Choroid plexus epithelial cell (primary cell): ENCODE measurements around the gene MTG1.

Source experiments
- DNase-seq: peaks from one replicate; pipeline ENCODE4 v3.0.0-alpha.2; 2010; ENCODE audit warnings: low read depth
- H3K4me3 ChIP-seq: 2 replicates; pipeline ENCODE4 v1.5.1; 2011; ENCODE audit warnings: low read depth, mild to moderate bottlenecking, control low read depth, low read length, moderate library complexity
- CTCF ChIP-seq: conservative IDR thresholded peaks from 2 replicates; pipeline ENCODE4 v1.5.1; 2011; ENCODE audit warnings: low read depth, mild to moderate bottlenecking, control low read depth, inconsistent platforms, low read length, moderate library complexity

MTG1 gene

GRCh38 chr10:133457100-133457841, 63.3 kb downstream of the MTG1 start:
- no peak for TF ChIP-seq CTCF
- DNase-seq, result no peak

GRCh38 chr10:133458021-133458709, 64.2 kb downstream of the MTG1 start:
- H3K4me3 ChIP-seq, result no peak overlapping the region
- no peak for DNase-seq
- no peak for TF ChIP-seq CTCF

More at GRCh38 chr10:133457100-133457841, 63.3 kb downstream of the MTG1 start:
- no peak overlapping the region for H3K4me3 ChIP-seq

- no peak for TF ChIP-seq CTCF
- no peak for DNase-seq
- no peak overlapping the region for H3K4me3 ChIP-seq
Observed at GRCh38 chr10:133458710-133459453, 64.9 kb downstream of the MTG1 start.

- no peak for TF ChIP-seq CTCF
- no peak for DNase-seq
- H3K4me3 ChIP-seq, result no peak overlapping the region
Observed at GRCh38 chr10:133459454-133460207, 65.7 kb downstream of the MTG1 start.

- no peak for DNase-seq
- no peak overlapping the region for H3K4me3 ChIP-seq
- TF ChIP-seq CTCF, result no peak
Observed at GRCh38 chr10:133460208-133460769, 66.3 kb downstream of the MTG1 start.

- no peak for TF ChIP-seq CTCF
- no peak overlapping the region for H3K4me3 ChIP-seq
- DNase-seq, result no peak
Observed at GRCh38 chr10:133461027-133461426, 67.1 kb downstream of the MTG1 start.
